KMS-11 (cell line): ENCODE data around the gene ZC3H7B.

Experiments
- H2AFZ ChIP-seq: fragments of 200-600 bp; sonication (generic); 2 replicates; pipeline ENCODE4 v1.6.1; 2016; ENCODE audit warnings: antibody characterized with exemption, mixed run types, low read depth
- H3K27ac ChIP-seq: fragments of 200-600 bp; sonication (generic); 2 replicates; pipeline ENCODE4 v1.6.1; 2016; ENCODE audit warnings: mild to moderate bottlenecking, mixed run types
- H3K27me3 ChIP-seq: fragments of 200-600 bp; sonication (generic); 2 replicates; pipeline ENCODE4 v1.6.1; 2017; ENCODE audit warnings: mild to moderate bottlenecking, low read depth, mixed run types, moderate library complexity; ENCODE audit not compliant: insufficient read depth
- H3K36me3 ChIP-seq: fragments of 200-600 bp; sonication (generic); 2 replicates; pipeline ENCODE4 v1.6.1; 2017; ENCODE audit warnings: mild to moderate bottlenecking, mixed run types; ENCODE audit not compliant: insufficient read depth
- H3K4me1 ChIP-seq: fragments of 200-600 bp; sonication (generic); 2 replicates; pipeline ENCODE4 v1.6.1; 2016; ENCODE audit warnings: mild to moderate bottlenecking, low read depth, mixed run types; ENCODE audit not compliant: poor library complexity, severe bottlenecking
- H3K4me2 ChIP-seq: fragments of 200-600 bp; sonication (generic); 2 replicates; pipeline ENCODE4 v1.7.0; 2016; ENCODE audit warnings: mild to moderate bottlenecking, mixed run types
- H3K4me3 ChIP-seq: fragments of 200-600 bp; sonication (generic); IDR thresholded peaks from 2 replicates; pipeline ENCODE4 v1.6.1; 2017; ENCODE audit warnings: low read depth, low read length, mixed read lengths; ENCODE audit not compliant: insufficient read depth
- H3K79me2 ChIP-seq: fragments of 200-600 bp; sonication (generic); 2 replicates; pipeline ENCODE4 v1.6.1; 2016; ENCODE audit warnings: low read depth, mixed run types; ENCODE audit not compliant: insufficient read depth
- H3K9ac ChIP-seq: fragments of 200-600 bp; sonication (generic); 2 replicates; pipeline ENCODE4 v1.6.1; 2016; ENCODE audit warnings: mild to moderate bottlenecking, mixed run types
- H4K20me1 ChIP-seq: fragments of 200-600 bp; sonication (generic); 2 replicates; pipeline ENCODE4 v1.6.1; 2016; ENCODE audit warnings: mild to moderate bottlenecking, mixed run types; ENCODE audit not compliant: insufficient read depth
- CTCF ChIP-seq: fragments of 200-600 bp; sonication (generic); conservative IDR thresholded peaks from 2 replicates; pipeline ENCODE4 v1.6.1; 2017; ENCODE audit warnings: low read depth, mild to moderate bottlenecking, antibody characterized with exemption, low read length, moderate library complexity, mixed read lengths

ZC3H7B gene

GRCh38 chr22:41383085-41383484, 81.8 kb downstream of the ZC3H7B start:
- no peak overlapping the region; the same call in 1 of the 2 replicates for H3K4me2 ChIP-seq
- H3K4me1 ChIP-seq, result peaks cover 16% of the 10 kb centered on the region
- H3K27me3 ChIP-seq, result no peaks in the 10 kb centered on the region
- H3K4me3 ChIP-seq, result no peak overlapping the region
- no peak for TF ChIP-seq CTCF
- no peaks in the 10 kb centered on the region for H4K20me1 ChIP-seq
- no peak overlapping the region for H2AFZ ChIP-seq
- no peaks in the 10 kb centered on the region for H3K36me3 ChIP-seq
- H3K79me2 ChIP-seq, result no peaks in the 10 kb centered on the region
- no peak overlapping the region for H3K27ac ChIP-seq
- no peak overlapping the region for H3K9ac ChIP-seq

GRCh38 chr22:41384128-41384527, 82.8 kb downstream of the ZC3H7B start:
- Histone ChIP-seq H3K4me1 (peaks cover 16% of the 10 kb centered on the region), H3K36me3 (no peaks in the 10 kb centered on the region), H3K9ac (no peak overlapping the region), H4K20me1 (no peaks in the 10 kb centered on the region), H2AFZ (no peak overlapping the region), H3K4me2 (no peak overlapping the region), H3K27me3 (no peaks in the 10 kb centered on the region), H3K4me3 (no peak overlapping the region), H3K79me2 (no peaks in the 10 kb centered on the region), H3K27ac (no peak overlapping the region)
- no peak for TF ChIP-seq CTCF

- Histone ChIP-seq H3K4me3 (no peak overlapping the region), H3K4me1 (peaks cover 9% of the 10 kb centered on the region), H3K4me2 (no peak overlapping the region), H3K9ac (no peak overlapping the region), H3K79me2 (no peaks in the 10 kb centered on the region), H4K20me1 (no peaks in the 10 kb centered on the region), H3K36me3 (no peaks in the 10 kb centered on the region), H2AFZ (no peak overlapping the region), H3K27ac (no peak overlapping the region), H3K27me3 (no peaks in the 10 kb centered on the region)
- no peak for TF ChIP-seq CTCF
These were observed 86.0 kb downstream of the ZC3H7B start for GRCh38 chr22:41387341-41387740.

GRCh38 chr22:41394012-41394356, 92.7 kb downstream of the ZC3H7B start:
- no peaks in the 10 kb centered on the region for H4K20me1 ChIP-seq
- H3K36me3 ChIP-seq, result no peaks in the 10 kb centered on the region
- no peak overlapping the region for H2AFZ ChIP-seq
- no peaks in the 10 kb centered on the region for H3K4me1 ChIP-seq
- no peak for TF ChIP-seq CTCF
- H3K79me2 ChIP-seq, result no peaks in the 10 kb centered on the region
- no peak overlapping the region for H3K9ac ChIP-seq
- H3K27me3 ChIP-seq, result no peaks in the 10 kb centered on the region
- no peak overlapping the region for H3K4me2 ChIP-seq
- H3K4me3 ChIP-seq, result no peak overlapping the region
- H3K27ac ChIP-seq, result no peak overlapping the region
